Keratinocyte (primary cell): Measurements from ENCODE around the gene KRTAP10-4.

Experiments
- EZH2 ChIP-seq: IDR thresholded peaks from one replicate; pipeline ENCODE4 v1.6.1; 2012; ENCODE audit warnings: inconsistent platforms, mild to moderate bottlenecking, low read length, moderate library complexity
- TF ChIP-seq, protein P1 (sequence below), 3 experiments: IDR thresholded peaks in 1 of 3; conservative IDR thresholded peaks in 1 of 3; optimal IDR thresholded peaks in 1 of 3; 2 replicates in 2 of 3; 3 replicates in 1 of 3; pipeline versions ENCODE3 to v1.5.1; 2011; ENCODE audit warnings: low read length in 3 of 3, mild to moderate bottlenecking in 3 of 3, moderate library complexity in 2 of 3, control low read depth in 1 of 3, inconsistent platforms in 1 of 3; ENCODE audit not compliant: insufficient read depth in 2 of 3; ENCODE audit errors: extremely low read depth in 1 of 3

DNA sequence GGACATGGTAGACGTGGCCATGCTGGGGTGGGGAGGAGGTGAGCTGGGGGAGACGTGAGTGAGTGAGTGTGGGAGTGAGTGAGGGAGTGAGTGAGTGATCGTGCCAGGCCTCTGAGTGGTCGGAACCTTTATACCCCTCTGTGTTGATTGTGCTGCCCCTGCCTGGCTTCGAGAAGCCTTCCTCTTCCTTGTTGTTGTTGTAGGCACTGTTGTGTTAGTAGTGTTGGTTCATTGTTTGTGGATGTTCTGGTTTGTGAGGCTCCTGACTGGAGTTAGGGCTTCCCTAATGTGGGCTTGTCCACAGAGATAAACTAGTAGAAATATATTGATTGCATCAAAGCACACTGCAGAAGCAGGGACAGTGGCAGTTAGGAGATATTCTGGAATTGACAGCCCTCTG, 14.8 kb upstream of the KRTAP10-4 start, which contains the start of gene KRTAP10-3:
- TF ChIP-seq, protein P1, sequence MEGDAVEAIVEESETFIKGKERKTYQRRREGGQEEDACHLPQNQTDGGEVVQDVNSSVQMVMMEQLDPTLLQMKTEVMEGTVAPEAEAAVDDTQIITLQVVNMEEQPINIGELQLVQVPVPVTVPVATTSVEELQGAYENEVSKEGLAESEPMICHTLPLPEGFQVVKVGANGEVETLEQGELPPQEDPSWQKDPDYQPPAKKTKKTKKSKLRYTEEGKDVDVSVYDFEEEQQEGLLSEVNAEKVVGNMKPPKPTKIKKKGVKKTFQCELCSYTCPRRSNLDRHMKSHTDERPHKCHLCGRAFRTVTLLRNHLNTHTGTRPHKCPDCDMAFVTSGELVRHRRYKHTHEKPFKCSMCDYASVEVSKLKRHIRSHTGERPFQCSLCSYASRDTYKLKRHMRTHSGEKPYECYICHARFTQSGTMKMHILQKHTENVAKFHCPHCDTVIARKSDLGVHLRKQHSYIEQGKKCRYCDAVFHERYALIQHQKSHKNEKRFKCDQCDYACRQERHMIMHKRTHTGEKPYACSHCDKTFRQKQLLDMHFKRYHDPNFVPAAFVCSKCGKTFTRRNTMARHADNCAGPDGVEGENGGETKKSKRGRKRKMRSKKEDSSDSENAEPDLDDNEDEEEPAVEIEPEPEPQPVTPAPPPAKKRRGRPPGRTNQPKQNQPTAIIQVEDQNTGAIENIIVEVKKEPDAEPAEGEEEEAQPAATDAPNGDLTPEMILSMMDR (optimal IDR thresholded peaks at IDR 0.05 in 1 of 3, IDR thresholded peaks at IDR 0.05 in 1 of 3, conservative IDR thresholded peaks at IDR 0.05 in 1 of 3; ENCODE audit: extremely low read depth in 1 of 3, insufficient read depth in 2 of 3, low read length in 3 of 3), result no peak
- TF ChIP-seq EZH2, result no peak
